Amniotic stem cell (primary cell): Measurements from ENCODE around the gene NPEPPS.
A peak's percentile ranks its signal among the peaks of the same experiment; 100 is the strongest.
"Not testable (repeated sequence)": the region's sequence is repeated elsewhere in the genome, so short reads cannot be mapped to it uniquely, and the experiment has no call there.

Experiments
- DNase-seq: peaks from one replicate; lab custom pipeline; 2025; lab: John Stamatoyannopoulos, UW

The NPEPPS gene

DNA sequence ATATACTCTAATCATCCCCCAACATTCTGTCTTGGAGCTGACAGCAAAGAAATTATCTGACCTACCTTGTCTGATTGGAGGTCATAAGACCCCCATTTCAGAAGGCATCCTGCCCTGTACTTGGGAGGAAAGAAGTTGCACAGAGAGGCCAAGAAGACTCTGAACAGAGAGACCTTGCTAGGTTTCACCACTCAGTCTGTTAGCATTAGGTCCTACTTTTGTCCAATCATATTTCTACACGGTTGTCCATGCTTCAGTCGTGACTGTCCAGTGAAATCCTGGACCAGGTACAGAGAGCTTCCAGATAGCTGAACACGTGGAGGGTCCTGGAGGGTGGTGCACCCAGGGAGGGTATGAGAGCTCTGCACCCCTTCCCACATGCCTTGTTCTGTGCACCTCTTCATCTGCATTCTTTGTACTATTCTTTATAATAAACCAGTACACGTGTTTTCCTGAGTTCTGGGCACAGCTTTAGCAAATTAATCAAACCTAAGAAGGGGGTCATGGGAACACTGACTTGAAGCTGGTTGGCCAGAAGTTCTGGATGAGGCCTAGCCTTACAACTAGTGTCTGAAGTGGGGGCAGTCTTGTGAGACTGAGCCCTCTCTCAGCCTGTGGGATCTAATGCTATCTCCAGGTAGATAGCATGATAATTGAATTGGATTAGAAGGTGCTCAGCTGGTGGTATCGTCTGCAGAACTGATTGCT, 30.9 kb downstream of the NPEPPS start:
- DNase-seq: not testable (repeated sequence)

DNA sequence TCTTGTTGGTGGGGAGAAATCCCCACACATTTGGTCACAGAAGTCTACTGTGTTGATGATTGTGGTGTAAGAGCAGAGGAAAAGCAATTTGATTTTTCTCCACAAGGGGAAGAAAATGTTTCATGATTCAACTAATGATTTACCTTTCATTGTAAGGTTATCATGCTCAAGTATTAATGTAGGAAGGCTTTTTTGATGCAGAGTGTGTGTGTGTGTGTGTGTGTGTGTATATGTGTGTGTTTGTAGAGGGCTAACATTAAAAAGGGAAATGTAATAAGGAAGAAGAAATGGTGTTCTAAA, 31.4 kb downstream of the NPEPPS start:
- not testable (repeated sequence) for DNase-seq

DNA sequence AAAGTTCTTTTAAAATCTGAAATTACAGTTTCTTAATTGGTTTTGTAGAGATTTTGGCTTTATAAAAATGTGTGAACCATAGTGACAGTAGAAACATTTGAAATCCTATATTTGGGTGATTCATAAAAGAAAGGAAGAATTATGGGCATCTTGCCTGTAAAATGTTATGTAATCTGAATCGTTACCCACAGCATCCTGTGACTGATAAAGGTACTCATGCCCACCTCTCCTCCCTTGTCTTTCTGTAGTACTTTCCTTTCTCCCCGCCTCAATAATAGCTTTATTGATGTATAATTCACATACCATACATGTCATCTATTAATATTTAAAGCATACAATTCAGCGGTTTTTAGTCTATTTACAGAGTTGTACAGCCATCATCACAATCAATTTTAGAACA, 36.4 kb downstream of the NPEPPS start:
- not testable (repeated sequence) for DNase-seq

DNA sequence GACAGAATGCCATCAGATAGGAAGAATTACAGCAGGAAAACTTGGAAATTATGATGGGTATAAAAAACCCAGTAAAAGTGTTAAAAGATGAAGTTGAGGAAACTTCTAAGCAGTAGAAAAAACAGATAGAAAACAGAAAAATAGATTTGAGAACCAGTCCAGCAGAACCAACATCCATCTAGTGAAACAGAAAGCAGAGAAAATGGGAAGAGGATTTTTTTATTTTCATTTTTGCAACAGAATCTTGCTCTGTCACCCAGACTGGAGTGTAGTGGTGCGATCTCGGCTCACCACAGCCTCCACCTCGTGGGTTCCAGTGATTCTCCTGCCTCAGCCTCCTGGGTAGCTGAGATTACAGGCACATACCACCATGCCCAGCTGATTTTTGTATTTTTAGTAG, 41.7 kb downstream of the NPEPPS start:
- not testable (repeated sequence) for DNase-seq

DNA sequence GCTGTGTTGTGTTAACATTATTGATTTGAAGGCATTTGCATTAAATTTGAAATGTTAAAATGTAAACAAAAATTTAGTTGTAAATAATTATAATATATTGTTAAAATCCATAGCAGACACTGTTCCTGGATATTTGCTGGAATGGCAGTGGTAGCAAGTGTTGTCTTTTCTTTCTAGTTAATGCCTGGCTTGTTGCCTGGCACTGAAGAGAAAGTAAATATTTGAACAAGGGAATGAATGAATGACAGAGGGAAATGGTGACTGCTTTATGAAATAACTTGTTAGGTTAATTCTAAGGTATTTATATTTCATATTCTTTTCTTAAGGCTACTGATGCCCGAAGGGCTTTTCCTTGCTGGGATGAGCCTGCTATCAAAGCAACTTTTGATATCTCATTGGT, 51.5 kb downstream of the NPEPPS start:
- not testable (repeated sequence) for DNase-seq

DNA sequence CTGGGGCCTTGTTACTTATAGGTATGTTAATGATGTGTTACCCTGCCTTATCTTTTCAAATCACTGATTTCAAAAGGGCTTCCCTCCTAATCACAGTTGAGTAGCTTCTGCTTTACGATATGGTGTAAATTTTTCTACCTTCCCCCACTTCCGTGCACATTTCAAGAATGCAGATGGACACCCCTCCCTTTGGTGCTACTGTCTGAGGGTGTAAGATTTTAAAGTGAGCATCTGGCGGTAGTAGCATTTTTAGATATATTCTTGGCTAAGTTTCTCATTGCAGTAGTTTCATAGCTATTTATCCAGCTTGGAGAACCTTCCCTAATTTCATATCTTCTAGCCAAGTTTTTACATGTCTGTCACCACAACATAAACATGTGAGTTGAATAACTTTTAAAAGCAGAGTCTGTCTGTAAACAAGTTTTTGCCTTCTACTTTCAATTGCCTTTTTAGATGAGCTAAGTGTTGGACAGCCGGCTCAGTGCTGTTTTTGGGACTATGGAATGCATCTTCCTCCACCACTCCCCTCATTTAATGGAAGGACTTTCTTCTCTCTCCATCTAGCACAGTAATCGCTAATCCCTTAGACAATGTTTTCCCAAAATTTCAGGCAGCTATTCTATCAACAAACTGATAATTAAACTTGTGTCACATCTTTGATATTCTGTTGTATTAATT, 55.6 kb downstream of the NPEPPS start:
- not testable (repeated sequence) for DNase-seq

DNA sequence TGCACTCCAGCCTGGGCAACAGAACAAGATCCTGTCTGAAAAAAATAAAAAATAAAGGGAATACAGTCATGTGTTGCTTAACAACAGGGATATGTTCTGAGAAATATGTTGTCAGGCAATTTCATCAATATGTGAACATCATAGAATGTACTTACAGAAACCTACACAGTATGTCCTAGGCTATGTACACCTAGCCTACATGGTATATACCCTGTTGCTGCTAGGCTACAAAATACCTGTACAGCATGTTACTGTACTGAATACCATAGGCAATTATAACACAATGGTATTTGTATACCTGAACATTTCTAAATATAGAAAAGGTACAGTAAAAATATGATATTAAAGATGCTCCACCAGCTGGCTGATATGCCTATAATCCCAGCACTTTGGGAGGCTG, 62.6 kb downstream of the NPEPPS start:
- not testable (repeated sequence) for DNase-seq

DNA sequence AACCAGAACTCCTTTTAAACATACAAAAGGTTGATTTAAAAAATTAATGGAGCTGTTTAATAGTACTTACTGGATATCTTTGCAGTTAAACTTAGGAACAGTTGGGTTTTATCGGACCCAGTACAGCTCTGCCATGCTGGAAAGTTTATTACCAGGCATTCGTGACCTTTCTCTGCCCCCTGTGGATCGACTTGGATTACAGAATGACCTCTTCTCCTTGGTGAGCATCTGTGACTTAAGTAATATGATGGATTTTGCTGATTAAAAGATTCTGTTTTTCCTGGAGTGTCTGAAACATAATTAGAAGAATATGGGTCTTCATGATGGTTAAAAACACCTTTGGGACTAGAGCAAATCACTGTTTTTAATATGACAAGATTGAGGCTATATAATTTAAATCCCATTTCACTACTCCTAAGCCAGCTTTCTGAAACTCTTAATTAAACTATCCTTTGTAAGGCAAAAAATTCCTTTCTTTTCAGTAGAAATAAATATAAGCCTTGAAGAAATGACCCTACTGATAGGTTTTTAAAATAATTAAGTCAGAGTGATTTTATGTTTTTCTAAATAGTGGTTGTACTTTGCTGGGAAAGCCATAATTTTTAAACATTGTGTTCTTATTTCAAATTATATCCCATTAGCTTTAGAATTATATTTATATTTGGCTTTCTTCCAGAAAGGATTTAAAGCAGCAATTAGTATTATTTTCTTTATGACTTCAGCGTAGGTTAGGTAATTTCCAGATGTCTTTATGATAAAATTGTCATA, 73.1 kb downstream of the NPEPPS start:
- no peak for DNase-seq

DNA sequence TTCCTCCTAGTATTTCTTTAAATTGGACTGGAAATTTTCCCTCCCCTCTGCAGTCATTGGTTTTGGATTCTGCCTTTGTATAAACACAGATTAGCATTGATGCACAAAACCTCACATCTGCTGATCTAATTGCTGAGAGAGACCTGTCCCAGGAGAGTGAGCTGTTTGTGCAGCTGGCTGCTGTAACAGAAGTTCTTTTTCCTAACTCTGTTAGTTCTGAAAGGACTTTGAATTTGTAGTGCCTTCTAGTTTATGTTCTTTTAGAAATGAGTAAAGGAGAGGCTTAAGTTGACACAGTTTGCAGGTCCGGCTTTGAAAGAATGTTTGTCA, 73.7 kb downstream of the NPEPPS start:
- no peak for DNase-seq

DNA sequence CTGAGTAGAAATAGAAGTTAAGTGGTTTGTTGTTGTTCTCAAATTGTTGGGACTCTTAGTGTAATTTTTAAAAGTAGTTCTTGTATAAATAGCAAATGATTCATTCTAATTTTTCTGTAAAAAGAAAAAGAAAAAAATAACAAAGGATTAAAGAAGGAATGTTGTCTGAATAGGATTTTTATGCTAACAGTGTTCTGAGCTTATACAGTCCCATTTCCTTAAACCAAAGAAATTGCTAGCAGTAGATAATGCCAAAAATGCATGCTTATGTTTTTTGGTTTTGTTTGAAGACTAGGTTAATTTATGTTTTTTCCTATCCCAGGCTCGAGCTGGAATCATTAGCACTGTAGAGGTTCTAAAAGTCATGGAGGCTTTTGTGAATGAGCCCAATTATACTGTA, 74.1 kb downstream of the NPEPPS start:
- no peak for DNase-seq

DNA sequence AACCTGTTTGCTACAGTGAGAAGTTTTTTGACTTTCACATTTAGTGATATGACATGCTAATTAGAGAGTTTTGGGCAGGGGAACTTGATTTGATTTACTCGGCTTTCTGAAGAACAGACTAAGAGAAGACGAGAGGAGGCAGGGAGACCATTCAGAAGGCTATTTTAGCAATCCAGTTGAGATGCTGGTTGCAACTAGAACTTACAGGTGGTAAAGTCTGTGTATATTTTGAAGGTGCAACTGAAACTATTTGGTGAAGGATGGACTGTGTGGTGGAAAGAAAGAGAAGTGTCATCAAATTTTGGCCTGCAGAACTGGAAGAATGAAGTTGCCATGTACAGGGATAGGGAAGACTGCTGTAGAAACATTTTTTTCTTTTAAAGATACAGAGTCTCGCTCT, 76.6 kb downstream of the NPEPPS start:
- no peak for DNase-seq

DNA sequence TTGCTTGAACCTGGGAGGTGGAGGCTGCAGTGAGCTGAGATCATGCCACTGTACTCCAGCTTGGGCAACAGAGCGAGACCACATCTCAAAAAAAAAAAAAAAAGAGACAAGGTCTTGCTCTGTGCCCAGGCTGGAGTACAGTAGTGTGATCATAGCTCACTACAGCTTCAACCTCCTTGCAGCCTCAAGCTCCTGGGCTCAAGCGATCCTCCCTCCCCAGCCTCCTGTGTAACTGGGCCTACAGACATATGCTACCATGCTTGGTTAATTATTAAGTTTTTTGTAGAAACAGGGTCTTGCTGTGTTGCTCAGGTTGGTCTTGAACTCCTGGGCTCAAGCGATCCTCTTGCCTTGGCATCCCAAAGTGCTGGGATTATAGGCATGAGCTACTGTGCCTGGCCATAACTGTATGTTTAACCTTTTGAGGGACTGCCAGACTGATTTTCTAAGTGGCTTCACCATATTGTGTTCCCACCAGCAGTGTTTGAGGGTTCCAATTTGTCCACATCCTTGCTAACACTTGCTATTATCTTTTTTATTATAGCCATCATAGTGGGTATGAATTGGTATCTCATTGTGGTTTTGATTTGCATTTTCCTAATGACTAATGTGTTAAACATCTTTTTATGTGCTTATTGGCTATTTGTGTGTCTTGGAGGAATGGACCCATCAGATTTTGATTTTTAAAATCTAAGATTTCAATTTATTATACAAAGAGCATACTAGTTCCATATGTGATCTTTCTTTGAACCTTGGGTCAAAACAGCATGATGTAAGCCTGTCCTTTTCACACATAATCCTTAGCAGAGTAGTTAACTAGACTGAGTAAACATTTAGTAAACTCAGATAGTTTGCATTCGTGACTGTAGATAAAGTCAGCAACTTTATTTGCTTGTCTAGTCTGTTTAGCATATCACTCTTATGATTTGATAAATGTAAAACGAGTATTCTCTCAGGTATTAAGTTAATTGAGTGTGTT, 80.8 kb downstream of the NPEPPS start:
- DNase-seq: no peak

DNA sequence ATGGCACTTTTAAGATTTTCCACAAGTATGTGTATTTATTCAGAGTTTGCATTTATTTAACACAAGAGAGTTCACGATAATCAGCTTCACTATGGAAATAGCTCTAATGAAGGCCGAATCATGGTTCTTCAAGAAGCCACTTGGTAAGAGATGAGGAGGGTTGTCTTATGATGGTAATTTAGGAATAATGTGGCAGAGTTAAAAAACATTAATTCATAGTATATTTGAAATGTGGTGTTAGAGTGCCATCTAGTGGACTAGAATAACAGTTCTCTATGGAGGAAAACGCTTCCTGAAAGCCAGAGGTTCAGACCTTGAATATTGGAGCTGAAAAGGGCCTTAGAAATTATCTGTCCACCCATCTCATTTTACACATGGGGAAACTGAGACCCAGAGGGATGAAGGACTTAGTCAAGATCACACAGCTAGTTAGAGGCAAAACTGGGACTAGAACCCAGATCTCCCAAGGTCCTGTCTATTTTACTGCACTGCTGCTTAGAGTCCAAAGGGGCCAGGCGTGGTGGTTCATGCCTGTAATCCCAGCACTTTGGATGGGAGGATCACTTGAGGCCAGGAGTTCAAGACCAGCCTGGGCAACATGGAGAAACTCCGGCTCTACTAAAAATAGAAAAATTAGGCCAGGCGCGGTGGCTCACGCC, 85.0 kb downstream of the NPEPPS start:
- DNase-seq: no peak

DNA sequence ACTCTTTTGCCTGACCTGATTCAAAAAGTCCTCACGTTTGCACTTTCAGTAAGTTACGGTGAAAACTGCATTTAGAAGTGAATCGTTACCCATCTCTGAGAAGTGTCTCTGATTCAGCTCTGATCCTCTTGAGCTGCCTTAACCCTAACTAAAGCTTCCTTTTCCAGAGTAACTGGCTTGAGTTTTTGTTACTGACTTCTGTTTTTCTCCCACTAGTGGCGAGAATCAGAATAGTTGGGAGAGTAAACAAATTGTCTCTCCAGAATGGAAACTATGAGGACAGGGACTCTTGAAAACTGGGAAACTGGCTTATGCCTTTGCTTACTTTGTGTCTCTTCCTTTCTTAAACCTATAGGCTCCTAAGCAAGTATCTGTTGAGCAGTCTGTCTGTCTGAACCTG, 87.5 kb downstream of the NPEPPS start:
- DNase-seq: no peak

DNA sequence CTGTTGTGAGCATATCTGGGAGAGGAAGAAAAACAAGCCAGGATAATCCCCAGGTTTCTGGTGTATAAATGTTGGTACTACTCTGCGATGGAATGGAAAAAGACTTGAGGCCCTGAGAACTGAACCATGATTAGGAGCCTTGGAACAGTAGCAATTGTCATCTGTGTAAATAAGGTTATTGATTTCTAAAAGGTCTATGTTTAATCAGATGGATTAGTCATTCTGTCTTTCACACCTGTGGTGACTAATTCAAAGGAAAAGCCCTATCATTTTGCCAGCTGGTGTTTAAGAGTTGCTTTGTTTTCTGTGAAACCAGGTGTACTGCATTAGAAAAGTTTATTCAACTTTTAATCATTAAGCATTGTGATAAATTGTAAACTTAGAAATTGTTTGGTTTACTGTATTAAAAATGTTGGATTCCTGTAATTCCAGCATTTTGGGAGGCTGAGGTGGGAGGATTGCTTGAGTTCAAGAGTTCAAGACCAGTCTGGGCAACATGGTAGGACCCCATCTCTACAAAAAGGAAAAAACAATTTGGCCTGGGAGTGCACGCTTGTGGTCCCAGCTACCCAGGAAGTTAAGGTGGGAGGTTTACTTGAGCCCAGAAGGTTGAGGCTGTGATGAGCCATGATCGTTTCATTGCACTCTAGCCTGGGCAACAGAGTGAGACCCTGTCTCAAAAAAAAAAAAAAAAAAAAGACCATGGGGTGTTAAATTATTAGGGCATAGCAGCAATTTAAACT, 89.8 kb downstream of the NPEPPS start:
- DNase-seq: no peak

DNA sequence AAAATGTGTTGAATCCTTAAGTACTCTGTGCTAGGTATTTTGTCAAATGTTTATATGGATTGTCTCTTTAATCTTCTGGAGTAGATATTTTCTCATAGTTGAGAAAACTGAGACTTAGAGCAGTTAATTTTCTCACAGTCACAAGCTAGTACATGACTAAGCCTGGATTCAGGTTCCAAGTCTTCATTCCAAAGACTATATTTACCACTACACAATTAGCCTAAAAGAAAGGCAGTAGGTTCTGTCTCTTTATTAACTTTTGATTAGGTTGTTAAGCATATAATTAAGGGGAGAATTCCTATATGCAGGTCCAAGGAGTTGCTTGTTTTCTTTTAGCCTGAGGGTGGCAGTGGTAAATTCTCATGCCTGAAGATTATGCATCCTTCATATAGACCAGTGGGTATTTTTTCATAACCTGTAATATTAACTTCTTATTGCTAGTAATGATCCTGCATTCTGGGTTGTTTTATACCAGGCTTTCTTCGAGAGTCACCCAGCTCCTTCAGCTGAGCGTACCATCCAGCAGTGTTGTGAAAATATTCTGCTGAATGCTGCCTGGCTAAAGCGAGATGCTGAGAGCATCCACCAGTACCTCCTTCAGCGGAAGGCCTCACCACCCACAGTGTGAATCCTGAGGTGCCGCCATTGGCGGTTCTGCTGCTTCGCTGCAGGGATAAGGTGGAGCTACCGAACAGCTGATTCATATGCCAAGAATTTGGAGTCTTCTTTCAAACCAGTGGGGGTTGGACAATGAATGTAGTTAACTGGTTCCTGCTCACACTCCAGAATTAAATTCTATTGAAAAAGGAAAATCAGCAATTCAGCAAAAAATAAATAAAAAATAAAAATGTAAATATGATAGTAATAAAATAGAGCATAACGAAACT, 90.6 kb downstream of the NPEPPS start:
- peak; percentile 77 for DNase-seq

DNA sequence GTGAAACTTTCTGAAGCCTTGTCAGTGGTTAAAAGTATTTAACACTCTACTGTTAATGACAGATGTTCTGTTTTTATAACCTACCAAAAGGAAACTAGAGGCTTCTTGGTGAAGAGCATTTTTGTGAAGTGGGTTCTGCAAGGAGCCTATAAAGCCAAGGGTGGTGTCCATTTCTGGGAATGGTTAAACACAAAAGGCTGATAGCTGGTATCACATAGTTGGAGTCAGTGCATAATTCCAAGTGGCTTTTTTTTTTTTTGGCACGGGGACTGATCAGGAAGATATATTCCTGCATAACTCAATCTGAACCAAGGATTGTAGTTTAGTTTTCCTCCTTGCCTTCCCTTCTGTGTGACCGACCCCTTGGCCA, 91.3 kb downstream of the NPEPPS start:
- no peak for DNase-seq

DNA sequence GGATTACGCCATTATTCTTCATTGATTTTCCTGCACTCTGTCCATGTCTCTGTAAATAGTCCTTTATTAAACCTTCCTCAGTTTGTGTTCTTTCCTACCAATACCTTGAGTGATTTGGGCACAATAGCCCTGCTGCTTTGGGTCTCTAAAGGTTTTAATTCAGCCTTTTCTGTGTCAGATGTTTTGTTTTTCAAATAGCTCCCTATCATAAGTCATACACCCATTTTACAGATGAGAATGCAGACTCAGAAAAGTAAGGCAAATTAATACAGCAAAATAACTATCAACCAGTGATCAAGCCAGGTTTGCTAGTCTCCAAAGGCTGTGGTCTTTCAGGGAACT, 93.8 kb downstream of the NPEPPS start:
- DNase-seq: no peak

DNA sequence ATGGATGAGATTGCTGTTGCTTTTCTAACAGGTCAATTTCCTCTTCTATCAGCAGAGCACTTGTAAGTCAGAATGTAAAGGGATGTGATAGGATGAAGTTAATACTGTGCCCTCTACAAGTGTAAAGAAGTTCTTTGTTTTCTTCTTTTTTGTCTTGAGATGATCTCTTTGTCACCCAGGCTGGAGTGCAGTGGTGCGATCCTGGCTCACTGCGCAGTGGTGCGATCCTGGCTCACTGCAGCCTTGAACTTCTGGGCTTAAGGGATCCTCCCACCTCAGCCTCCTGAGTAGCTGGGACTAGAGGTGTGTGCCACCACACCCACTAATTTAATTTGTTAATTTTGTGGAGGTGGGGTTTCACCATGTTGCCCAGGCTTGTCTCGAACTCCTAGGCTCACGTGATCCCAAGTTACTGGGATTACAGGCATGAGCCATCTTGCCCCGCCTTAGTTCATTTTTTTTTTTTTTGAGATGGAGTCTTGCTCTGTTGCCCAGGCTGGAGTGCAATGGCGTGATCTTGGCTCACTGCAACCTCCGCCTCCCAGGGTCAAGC, 97.2 kb downstream of the NPEPPS start:
- DNase-seq: no peak

DNA sequence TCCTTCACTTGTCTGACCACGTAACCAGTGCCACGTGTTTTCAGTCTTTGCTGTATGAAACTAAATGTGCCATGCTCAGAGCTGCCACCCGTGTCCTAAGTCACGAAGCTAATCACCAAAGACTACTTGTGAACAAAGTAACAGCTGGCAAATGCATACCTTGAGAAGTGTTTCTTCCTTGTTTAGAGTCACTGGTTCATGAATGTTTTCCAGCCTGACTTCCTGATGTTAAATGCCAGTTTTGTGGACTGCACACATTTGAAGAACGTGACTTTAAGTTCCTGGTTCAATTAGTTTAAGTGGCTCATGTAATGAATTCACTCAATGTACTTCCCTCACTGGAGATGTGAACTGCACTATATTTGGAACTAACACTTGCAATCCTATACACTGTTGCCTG, 98.9 kb downstream of the NPEPPS start:
- DNase-seq: no peak
